CD4-positive, alpha-beta T cell treated with Interleukin-2 at 100 ng/mL for 4 hours (primary cell): ENCODE data around the gene NRG3.

ENCODE experiments used
- DNase-seq: peaks from one replicate; pipeline ENCODE4 v3.0.0-alpha.2; 2020; ENCODE audit warnings: low spot score

Gene NRG3

DNA sequence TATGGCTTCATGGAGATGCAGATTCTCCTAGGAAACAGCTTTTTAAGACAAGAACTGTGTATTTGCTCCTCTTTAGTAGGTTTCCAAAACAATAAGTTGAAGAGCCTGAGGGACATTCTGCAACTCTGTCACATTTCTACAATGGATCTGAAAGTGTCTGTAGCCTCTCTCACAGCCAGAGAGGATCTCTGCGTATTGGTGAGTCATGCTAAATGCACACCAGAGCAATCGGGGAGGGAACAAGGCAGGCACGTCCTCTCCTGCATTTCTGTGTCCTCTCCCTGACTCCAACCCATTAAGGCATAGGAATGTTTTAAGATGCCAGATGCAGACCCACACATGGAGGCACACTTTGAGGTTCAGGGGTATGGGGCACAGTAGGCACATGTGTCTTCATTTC is 1137.9 kb downstream of the NRG3 start:
- DNase-seq = no peak

DNA sequence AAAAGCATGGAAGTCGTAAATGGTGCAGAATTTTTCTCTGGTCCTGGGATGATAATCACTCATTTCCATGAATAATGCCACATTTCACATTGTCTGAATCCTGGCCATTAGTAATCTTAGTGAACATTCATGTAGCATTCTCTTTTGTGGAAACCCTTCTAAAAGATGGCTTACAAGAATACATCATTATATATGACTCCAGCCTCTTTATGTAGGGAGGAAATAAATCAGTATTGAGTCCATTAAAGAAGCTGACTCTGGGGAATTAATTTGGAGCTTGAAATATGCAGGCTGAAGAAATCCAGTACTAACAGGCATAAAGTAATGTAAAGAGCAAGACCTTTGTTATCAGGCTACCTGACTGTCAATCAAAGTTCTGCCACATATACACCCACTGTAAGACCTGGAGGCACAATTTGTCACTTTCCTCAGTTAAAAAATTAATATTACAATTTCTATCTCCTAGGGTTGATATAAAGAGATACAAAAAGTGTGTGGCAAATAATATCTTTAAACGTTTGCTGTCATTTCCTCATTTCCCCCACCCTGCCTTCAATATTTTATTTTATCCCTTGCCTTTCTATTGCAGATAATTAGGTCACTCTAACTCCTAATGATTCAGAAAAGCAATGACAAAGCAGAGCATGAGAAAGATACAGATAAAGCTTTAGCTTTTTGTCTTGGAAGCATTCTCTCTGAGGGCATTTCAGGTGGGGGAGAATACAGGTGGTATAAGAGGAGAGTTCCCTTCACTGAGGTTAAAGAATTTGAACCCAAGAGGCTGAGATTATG is 1142.3 kb downstream of the NRG3 start:
- no peak for DNase-seq

GRCh38 chr10:83023662-83024061 is 1148.7 kb downstream of the NRG3 start:
- no peak for DNase-seq
